Activated naive CD8-positive, alpha-beta T cell treated with anti-CD3 and anti-CD28 coated beads for 36 hours (primary cell): ENCODE measurements around the gene UBE2E2. TPM values are rescaled to one million over a fixed set of nuclear protein-coding genes. Genes with fewer than 3 reads are reported as not detected.

Source experiments
- DNase-seq: peaks from one replicate; pipeline ENCODE4 v3.0.0; 2021
- H3K27ac Mint-ChIP-seq: one replicate; pipeline ENCODE4 v1.8.0; 2022; ENCODE audit warnings: mild to moderate bottlenecking, moderate library complexity, mixed read lengths
- H3K27me3 Mint-ChIP-seq: one replicate; pipeline ENCODE4 v1.8.0; 2022; ENCODE audit warnings: mild to moderate bottlenecking, mixed read lengths
- H3K36me3 Mint-ChIP-seq: one replicate; pipeline ENCODE4 v1.8.0; 2021; ENCODE audit warnings: mild to moderate bottlenecking, mixed read lengths
- H3K4me1 Mint-ChIP-seq: one replicate; pipeline ENCODE4 v1.8.0; 2021; ENCODE audit warnings: mixed read lengths
- H3K4me3 Mint-ChIP-seq: one replicate; pipeline ENCODE4 v1.8.0; 2022; ENCODE audit warnings: mild to moderate bottlenecking, moderate library complexity, mixed read lengths
- H3K9me3 Mint-ChIP-seq: one replicate; pipeline ENCODE4 v1.8.0; 2022; ENCODE audit warnings: mixed read lengths
- total RNA-seq, 2 experiments: library from RNA; stranded (reverse); gene quantifications; one replicate each; pipeline ENCODE4 v1.2.3, GENCODE V29; 2021

The UBE2E2 gene
- total RNA-seq, 2 experiments from 2014 or later: 13.2 to 18.1 TPM

DNA sequence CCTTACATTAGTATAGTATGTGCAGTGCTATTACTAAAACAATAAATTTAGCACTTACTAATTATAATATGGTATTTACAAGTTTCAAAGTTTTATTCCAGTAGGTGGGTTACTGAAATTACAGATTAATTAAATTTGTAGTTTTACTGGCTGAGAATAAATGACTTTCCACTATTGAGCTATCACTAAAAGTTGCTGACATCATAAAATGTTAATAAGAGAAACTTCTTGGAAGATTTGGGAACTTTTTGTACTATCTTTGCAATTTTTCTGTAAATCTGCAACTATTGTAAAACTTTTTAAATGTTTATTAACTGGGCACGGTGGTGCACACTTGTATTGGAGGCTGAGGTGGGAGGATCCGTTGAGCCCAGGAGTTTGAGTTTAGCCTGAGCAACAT, 247.7 kb downstream of the UBE2E2 start:
- H3K27ac Mint-ChIP-seq: no peak overlapping the region
- H3K4me1 Mint-ChIP-seq: peaks cover 6% of the 10 kb centered on the region
- no peak overlapping the region for H3K4me3 Mint-ChIP-seq
- peaks cover 3% of the 10 kb centered on the region for H3K36me3 Mint-ChIP-seq
- no peaks in the 10 kb centered on the region for H3K27me3 Mint-ChIP-seq
- no peak for DNase-seq
- no peaks in the 10 kb centered on the region for H3K9me3 Mint-ChIP-seq

GRCh38 chr3:23452408-23452807, 249.3 kb downstream of the UBE2E2 start:
- H3K9me3 Mint-ChIP-seq: peaks cover 4% of the 10 kb centered on the region
- H3K27ac Mint-ChIP-seq: no peak overlapping the region
- no peak overlapping the region for H3K4me3 Mint-ChIP-seq
- no peak for DNase-seq
- H3K36me3 Mint-ChIP-seq: peaks cover 10% of the 10 kb centered on the region
- H3K4me1 Mint-ChIP-seq: peaks cover 10% of the 10 kb centered on the region
- H3K27me3 Mint-ChIP-seq: no peaks in the 10 kb centered on the region

DNA sequence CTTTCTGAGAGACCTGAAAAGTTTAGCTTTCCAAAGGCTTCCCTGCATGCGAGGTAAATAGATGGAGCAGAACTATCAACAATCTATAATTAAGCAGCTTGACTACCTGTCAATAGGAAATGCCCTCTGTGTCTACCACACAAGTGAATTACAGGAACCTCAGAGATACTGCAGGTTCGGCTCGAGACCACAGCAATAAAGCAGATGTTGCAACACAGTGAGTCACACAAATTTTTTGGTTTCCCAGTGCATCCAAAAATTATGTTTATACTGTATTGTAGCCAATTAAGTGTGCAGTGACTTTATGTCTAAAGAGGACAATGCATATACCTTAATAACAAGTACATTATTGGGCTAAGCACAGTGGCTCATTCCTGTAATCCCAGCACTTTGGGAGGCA, 252.0 kb downstream of the UBE2E2 start:
- Mint-ChIP-seq H3K36me3 (peaks cover 14% of the 10 kb centered on the region), H3K4me3 (no peak overlapping the region), H3K9me3 (peaks cover 7% of the 10 kb centered on the region), H3K4me1 (peaks cover 16% of the 10 kb centered on the region), H3K27me3 (no peaks in the 10 kb centered on the region), H3K27ac (no peak overlapping the region)
- DNase-seq: no peak

DNA sequence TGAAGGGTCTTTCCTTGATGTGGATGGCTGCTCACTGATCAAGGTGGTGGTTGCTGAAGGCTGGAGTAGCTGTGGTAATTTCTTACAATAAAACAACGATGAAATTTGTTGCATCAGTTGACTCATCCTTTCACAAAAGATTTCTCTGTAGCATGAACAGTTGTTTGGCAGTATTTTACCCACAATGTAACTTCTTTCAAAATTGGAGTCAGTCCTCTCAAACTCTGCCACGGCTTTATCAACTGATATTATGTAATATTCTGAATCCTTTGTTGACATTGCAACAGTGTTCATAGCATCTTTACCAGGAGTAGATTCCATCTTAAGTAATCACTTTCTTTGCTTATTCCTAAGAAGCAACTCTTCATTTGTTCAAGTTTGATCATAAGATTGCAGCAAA, 252.6 kb downstream of the UBE2E2 start:
- Mint-ChIP-seq H3K4me1 (peaks cover 16% of the 10 kb centered on the region), H3K4me3 (no peak overlapping the region), H3K36me3 (peaks cover 14% of the 10 kb centered on the region), H3K27me3 (no peaks in the 10 kb centered on the region), H3K9me3 (peaks cover 7% of the 10 kb centered on the region), H3K27ac (no peak overlapping the region)
- DNase-seq: no peak

GRCh38 chr3:23457697-23458096, 254.6 kb downstream of the UBE2E2 start:
- H3K36me3 Mint-ChIP-seq: peaks cover 14% of the 10 kb centered on the region
- no peak overlapping the region for H3K4me3 Mint-ChIP-seq
- peaks cover 16% of the 10 kb centered on the region for H3K4me1 Mint-ChIP-seq
- H3K27me3 Mint-ChIP-seq: no peaks in the 10 kb centered on the region
- DNase-seq: no peak
- peaks cover 7% of the 10 kb centered on the region for H3K9me3 Mint-ChIP-seq
- no peak overlapping the region for H3K27ac Mint-ChIP-seq

DNA sequence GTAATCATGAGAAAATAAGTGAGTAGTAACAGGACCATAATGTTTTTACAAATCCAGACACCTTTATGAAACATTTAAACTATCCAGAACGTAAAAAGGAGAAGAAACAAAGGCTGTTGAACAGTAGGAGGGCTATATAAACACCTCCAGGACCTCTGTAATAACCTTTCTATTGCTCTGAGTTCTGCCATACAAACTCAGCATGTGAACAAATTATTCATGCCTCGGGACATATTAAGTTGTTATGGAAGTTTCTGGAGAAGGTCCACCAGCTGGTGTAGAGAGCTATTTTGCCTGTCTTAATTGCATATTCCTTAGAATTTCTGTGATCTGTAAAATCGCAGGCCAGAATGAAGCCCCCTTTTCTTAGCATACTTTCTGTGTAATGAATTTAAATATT, 256.3 kb downstream of the UBE2E2 start:
- Mint-ChIP-seq H3K4me3 (no peak overlapping the region), H3K9me3 (peaks cover 7% of the 10 kb centered on the region), H3K27me3 (no peaks in the 10 kb centered on the region), H3K27ac (no peak overlapping the region), H3K36me3 (peaks cover 16% of the 10 kb centered on the region), H3K4me1 (peaks cover 16% of the 10 kb centered on the region)
- DNase-seq: no peak

DNA sequence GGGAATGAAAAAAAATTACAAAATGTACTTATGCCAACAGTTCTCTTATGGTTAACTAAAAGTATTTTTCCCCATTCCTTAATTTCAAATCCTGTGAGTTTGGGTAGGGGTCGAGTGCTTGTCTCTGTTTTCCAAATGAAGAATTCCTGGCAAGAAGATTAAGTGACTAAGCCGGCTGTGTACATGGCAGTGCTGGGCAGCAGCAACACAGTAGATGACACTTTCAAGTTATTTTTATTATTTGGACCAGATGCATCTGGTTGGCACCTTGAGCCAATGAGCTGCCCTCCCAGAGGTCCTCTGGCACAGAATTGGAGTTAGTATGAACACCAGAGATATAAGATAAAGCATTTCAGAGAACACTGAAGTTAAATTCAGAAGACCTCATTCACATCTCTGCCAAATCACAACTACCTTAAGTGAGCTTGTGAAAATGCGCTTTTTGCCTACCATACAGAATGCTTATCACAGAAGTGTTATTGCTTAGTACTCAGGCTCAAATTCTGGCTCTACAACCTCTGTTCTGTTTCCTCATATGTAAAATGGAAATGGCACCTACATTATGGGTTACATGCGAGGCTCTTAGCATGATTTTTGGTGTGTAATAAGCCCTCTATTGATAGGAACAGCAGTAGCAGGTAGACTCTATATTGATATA, 256.9 kb downstream of the UBE2E2 start:
- H3K9me3 Mint-ChIP-seq: peaks cover 7% of the 10 kb centered on the region
- H3K27me3 Mint-ChIP-seq: no peaks in the 10 kb centered on the region
- H3K4me3 Mint-ChIP-seq: no peak overlapping the region
- no peak for DNase-seq
- no peak overlapping the region for H3K27ac Mint-ChIP-seq
- peaks cover 16% of the 10 kb centered on the region for H3K4me1 Mint-ChIP-seq
- peaks cover 13% of the 10 kb centered on the region for H3K36me3 Mint-ChIP-seq

DNA sequence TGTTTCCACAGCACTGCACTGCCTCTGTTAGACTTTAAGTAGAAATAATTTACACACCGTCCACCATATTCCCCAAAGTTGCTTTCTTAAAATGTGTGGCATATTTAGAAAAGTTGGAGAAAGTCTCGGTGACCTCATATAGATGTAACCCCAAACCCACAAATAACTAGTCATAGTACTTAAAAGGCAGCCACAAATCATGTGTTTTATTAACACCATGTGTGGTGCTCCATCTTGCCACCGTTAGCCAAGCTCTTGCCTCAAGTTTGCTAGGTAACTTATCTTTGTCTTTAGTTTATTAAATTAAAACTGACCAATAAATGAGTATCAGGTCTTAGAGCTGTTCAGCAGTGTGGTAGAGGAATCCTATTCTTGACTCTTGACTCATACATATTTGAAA, 257.9 kb downstream of the UBE2E2 start:
- Mint-ChIP-seq H3K4me3 (no peak overlapping the region), H3K36me3 (peaks cover 10% of the 10 kb centered on the region), H3K27me3 (no peaks in the 10 kb centered on the region), H3K4me1 (peaks cover 15% of the 10 kb centered on the region), H3K9me3 (peaks cover 6% of the 10 kb centered on the region), H3K27ac (no peak overlapping the region)
- no peak for DNase-seq

DNA sequence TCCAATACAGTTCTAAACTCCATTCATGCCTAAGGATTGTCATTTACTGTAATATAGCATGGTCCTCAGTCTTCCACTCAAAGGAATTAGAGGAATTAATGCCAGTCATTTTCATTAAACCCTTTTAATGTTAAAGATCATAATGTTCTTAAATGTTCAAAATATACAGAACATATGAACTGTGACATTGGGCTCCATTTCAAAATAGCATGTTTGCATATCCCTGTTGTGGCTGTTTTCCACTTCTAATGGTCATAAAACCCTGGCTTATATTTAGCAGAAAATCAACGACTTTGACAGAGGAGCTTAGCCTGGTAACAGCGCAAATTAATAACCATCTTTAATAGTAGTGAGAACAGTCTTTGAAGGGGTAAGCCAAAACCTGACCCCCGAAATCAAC, 260.7 kb downstream of the UBE2E2 start:
- Mint-ChIP-seq H3K27ac (no peak overlapping the region), H3K36me3 (peaks cover 17% of the 10 kb centered on the region), H3K9me3 (peaks cover 17% of the 10 kb centered on the region), H3K4me3 (no peak overlapping the region), H3K4me1 (peaks cover 5% of the 10 kb centered on the region), H3K27me3 (no peaks in the 10 kb centered on the region)
- no peak for DNase-seq

- peaks cover 5% of the 10 kb centered on the region for H3K4me1 Mint-ChIP-seq
- peaks cover 17% of the 10 kb centered on the region for H3K36me3 Mint-ChIP-seq
- peaks cover 17% of the 10 kb centered on the region for H3K9me3 Mint-ChIP-seq
- DNase-seq: no peak
- H3K27ac Mint-ChIP-seq: no peak overlapping the region
- no peaks in the 10 kb centered on the region for H3K27me3 Mint-ChIP-seq
- H3K4me3 Mint-ChIP-seq: no peak overlapping the region
Observed at GRCh38 chr3:23465569-23465968, 262.4 kb downstream of the UBE2E2 start.

DNA sequence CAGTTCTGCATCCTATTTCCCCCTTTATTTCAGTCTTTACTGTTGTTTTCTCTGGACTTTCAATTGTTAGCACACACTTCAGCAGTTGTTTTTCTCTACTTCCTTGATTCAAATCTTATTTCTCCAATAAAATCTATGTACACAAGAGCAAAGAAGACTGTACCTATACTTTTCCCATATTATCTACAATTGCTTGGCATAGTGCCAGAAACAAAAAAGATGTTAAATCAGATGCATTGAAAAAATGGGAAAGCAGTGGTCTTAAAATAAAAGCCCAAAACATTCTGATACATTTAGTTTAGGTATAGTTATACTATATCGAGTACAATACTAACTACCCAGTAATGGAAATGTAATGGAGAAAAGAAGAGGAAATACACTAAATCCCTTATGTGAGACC, 265.1 kb downstream of the UBE2E2 start:
- Mint-ChIP-seq H3K9me3 (peaks cover 17% of the 10 kb centered on the region), H3K27me3 (no peaks in the 10 kb centered on the region), H3K4me1 (peaks cover 3% of the 10 kb centered on the region), H3K4me3 (no peak overlapping the region), H3K36me3 (peaks cover 17% of the 10 kb centered on the region), H3K27ac (no peak overlapping the region)
- DNase-seq: no peak

DNA sequence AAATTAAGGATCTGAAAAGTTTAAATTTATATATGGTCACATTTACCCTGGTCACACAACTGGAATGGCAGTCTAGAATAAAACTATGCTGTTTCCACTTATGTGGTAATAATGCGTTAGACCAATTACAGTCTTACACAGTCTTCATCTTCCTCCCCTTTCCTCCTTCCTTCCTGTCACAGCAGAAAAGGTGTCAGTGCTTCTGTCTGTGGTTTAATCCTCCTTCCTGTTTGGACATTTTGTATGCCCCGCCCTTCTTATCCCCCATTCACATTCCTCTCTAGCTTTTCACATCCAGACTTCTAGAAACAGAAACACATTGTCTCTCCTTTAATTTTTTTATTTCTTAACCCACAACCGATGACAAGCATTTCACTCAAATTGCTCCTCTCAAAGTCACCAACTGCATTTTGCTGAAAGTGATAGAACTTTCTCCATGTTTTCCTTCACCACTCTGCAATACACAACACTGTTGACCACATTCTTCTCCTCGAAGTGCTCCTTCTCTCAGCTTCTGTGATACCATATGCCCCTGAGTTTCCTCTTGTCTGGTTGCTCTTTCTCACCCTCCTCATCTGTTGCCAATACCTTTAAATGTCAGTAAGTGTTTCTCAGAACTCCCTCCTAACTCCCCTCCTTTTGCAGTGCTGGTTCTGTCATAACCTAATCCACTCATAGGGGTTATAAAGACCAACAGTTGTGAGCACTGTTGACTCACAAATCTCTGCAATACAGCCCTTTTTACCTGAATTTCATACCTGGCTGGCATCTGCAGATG, 271.6 kb downstream of the UBE2E2 start:
- Mint-ChIP-seq H3K36me3 (peaks cover 17% of the 10 kb centered on the region), H3K4me3 (no peak overlapping the region), H3K9me3 (peaks cover 21% of the 10 kb centered on the region), H3K27ac (no peak overlapping the region), H3K4me1 (peaks cover 12% of the 10 kb centered on the region), H3K27me3 (no peaks in the 10 kb centered on the region)
- no peak for DNase-seq

DNA sequence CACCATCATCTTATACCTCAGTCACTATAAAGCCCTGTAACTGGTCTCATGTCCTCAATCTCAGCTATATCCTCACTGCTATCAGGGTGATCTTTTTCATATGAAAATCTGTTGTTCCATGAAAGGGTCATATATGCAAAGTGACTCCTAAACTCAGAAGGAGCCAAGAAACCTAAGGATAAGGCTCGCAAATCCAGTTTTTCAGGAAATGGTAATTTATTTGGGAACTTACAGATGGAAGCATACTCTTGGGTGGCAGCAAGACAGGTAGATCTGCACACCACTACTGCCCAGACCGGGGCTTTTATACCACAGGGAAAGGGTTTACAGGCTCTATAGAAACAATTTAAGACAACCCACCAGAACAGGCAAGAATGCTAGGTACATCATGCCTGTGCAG, 272.3 kb downstream of the UBE2E2 start:
- H3K4me1 Mint-ChIP-seq: peaks cover 12% of the 10 kb centered on the region
- H3K36me3 Mint-ChIP-seq: peaks cover 17% of the 10 kb centered on the region
- no peak for DNase-seq
- no peak overlapping the region for H3K4me3 Mint-ChIP-seq
- H3K9me3 Mint-ChIP-seq: peaks cover 21% of the 10 kb centered on the region
- H3K27ac Mint-ChIP-seq: no peak overlapping the region
- H3K27me3 Mint-ChIP-seq: no peaks in the 10 kb centered on the region

DNA sequence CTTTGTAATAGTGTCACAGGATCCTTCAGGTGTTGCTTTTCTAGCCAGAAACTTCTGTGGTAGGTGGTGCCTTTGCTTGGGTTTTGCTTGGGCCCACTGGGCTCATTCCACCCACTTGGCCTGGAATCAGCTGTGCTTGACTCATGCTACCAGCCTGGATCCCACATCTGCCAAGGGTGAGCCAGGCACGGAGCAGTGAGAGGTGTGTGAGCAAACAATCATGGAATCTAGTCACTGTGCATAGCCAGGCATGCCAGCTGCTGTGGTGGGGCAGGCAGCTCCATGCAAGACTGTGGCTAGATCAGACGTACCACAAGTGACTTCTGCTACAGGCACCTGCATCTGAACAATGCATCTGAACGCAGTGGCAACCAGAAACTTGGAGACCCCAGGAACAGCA, 275.9 kb downstream of the UBE2E2 start:
- Mint-ChIP-seq H3K27me3 (no peaks in the 10 kb centered on the region), H3K4me1 (peaks cover 11% of the 10 kb centered on the region), H3K27ac (no peak overlapping the region), H3K4me3 (no peak overlapping the region), H3K9me3 (peaks cover 21% of the 10 kb centered on the region), H3K36me3 (peaks cover 20% of the 10 kb centered on the region)
- DNase-seq: no peak

DNA sequence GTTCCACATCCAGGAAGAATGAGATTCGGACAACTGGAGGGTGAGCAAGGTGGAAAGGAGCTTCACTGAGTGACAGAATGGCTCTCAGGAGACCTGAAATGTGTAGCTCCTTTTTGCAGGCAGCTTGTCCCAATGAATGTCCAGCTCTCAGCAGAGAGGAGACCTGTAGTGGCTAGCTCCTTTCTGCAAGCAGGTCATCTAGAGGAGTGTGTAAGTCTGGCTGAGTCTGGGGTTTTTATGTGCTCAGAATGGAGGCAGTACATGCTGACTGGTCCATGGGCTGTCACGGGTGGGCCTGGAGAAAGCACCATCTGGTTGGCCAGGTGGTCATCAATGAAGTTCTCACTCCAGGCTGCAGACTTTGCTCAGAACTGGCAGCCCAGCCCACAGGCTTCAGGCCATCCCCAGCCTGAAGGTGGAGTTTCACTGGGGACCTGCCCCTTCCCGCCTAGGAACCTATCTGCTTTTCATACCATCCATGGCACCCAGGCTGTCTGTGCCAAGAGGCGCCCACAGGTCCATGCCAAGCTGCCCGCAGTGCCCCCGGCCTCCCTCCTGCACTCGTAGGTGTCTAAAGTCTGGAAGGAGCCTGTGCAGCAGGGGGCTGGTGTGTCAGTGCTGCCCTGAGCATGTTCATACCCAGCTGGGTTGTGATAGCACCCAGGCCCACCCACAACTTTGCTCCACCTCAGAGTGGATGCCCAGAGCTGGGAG, 276.6 kb downstream of the UBE2E2 start:
- Mint-ChIP-seq H3K36me3 (peaks cover 24% of the 10 kb centered on the region), H3K4me1 (peaks cover 6% of the 10 kb centered on the region)

More for the DNA sequence above, 276.6 kb downstream of the UBE2E2 start:
- Mint-ChIP-seq H3K27ac (no peak overlapping the region), H3K4me3 (no peak overlapping the region), H3K27me3 (no peaks in the 10 kb centered on the region), H3K9me3 (peaks cover 24% of the 10 kb centered on the region)
- DNase-seq: no peak
